ENCODE results near the gene DLG2. TPM values are rescaled to one million over a fixed set of nuclear protein-coding genes. Genes with fewer than 3 reads are reported as not detected.

DLG2 gene
- total RNA-seq, 2 experiments from 2014 or later = 1.2 to 1.4 TPM

- CTCF ChIA-PET = no interaction called here
- POLR2A ChIA-PET = no interaction called here
Measured at GRCh38 chr11:84044706-84045105, 1582.4 kb downstream of the DLG2 start.

GRCh38 chr11:84036664-84037194 is 1590.4 kb downstream of the DLG2 start:
- CTCF ChIA-PET = no interaction called here
- POLR2A ChIA-PET = interaction anchor here (0.6 kb wide), 1 partner anchor 36 kb away, joined by 5 read pairs; no protein-coding TSS in a partner anchor

GRCh38 chr11:84035645-84036044 is 1591.5 kb downstream of the DLG2 start:
- ChIA-PET POLR2A (no interaction called here), CTCF (no interaction called here)

- ChIA-PET POLR2A (no interaction called here), CTCF (no interaction called here)
Measured at GRCh38 chr11:84034484-84034883, 1592.7 kb downstream of the DLG2 start.

GRCh38 chr11:84024266-84024665 is 1602.9 kb downstream of the DLG2 start:
- CTCF ChIA-PET = no interaction called here
- POLR2A ChIA-PET = no interaction called here

- ChIA-PET CTCF (no interaction called here), POLR2A (no interaction called here)
Measured at GRCh38 chr11:84022695-84023094, 1604.4 kb downstream of the DLG2 start.

- POLR2A ChIA-PET = no interaction called here
- CTCF ChIA-PET = no interaction called here
Measured at GRCh38 chr11:84022201-84022600, 1604.9 kb downstream of the DLG2 start.

GRCh38 chr11:84021291-84021690 is 1605.9 kb downstream of the DLG2 start:
- ChIA-PET POLR2A (no interaction called here), CTCF (no interaction called here)

- ChIA-PET POLR2A (no interaction called here), CTCF (no interaction called here)
Measured at GRCh38 chr11:84019571-84020194, 1607.5 kb downstream of the DLG2 start.

GRCh38 chr11:84014539-84014938 is 1612.6 kb downstream of the DLG2 start:
- ChIA-PET POLR2A (no interaction called here), CTCF (no interaction called here)

- POLR2A ChIA-PET = no interaction called here
- CTCF ChIA-PET = no interaction called here
Measured at GRCh38 chr11:84012171-84012826, 1614.8 kb downstream of the DLG2 start.

GRCh38 chr11:84003181-84003580 is 1624.0 kb downstream of the DLG2 start:
- CTCF ChIA-PET = no interaction called here

GRCh38 chr11:83998921-83999320 is 1628.2 kb downstream of the DLG2 start:
- ChIA-PET POLR2A (no interaction called here), CTCF (no interaction called here)

More at GRCh38 chr11:84003181-84003580, 1624.0 kb downstream of the DLG2 start:
- POLR2A ChIA-PET = no interaction called here

GRCh38 chr11:83990160-83990733 is 1636.9 kb downstream of the DLG2 start:
- POLR2A ChIA-PET = no interaction called here
- CTCF ChIA-PET = no interaction called here

GRCh38 chr11:83982825-83983224 is 1644.3 kb downstream of the DLG2 start:
- ChIA-PET CTCF (interaction anchor here (0.7 kb wide), 1 partner anchor 112 kb away, joined by 4 read pairs; no protein-coding TSS in a partner anchor), POLR2A (no interaction called here)

- ChIA-PET CTCF (no interaction called here), POLR2A (no interaction called here)
Measured at GRCh38 chr11:83979593-83979992, 1647.6 kb downstream of the DLG2 start.

GRCh38 chr11:83978942-83979341 is 1648.2 kb downstream of the DLG2 start:
- ChIA-PET CTCF (no interaction called here), POLR2A (no interaction called here)

GRCh38 chr11:83976086-83976485 is 1651.1 kb downstream of the DLG2 start:
- CTCF ChIA-PET = no interaction called here
- POLR2A ChIA-PET = no interaction called here

- CTCF ChIA-PET = no interaction called here
- POLR2A ChIA-PET = no interaction called here
Measured at GRCh38 chr11:83972536-83972935, 1654.6 kb downstream of the DLG2 start.

GRCh38 chr11:83971063-83971462 is 1656.1 kb downstream of the DLG2 start:
- ChIA-PET POLR2A (no interaction called here), CTCF (no interaction called here)

- ChIA-PET CTCF (no interaction called here), POLR2A (no interaction called here)
Measured at GRCh38 chr11:83970061-83970671, 1657.0 kb downstream of the DLG2 start.

All from activated CD8-positive, alpha-beta memory T cell treated with anti-CD3 and anti-CD28 coated beads for 36 hours (primary cell).